ENCODE results near the gene MEGF8.

DNA sequence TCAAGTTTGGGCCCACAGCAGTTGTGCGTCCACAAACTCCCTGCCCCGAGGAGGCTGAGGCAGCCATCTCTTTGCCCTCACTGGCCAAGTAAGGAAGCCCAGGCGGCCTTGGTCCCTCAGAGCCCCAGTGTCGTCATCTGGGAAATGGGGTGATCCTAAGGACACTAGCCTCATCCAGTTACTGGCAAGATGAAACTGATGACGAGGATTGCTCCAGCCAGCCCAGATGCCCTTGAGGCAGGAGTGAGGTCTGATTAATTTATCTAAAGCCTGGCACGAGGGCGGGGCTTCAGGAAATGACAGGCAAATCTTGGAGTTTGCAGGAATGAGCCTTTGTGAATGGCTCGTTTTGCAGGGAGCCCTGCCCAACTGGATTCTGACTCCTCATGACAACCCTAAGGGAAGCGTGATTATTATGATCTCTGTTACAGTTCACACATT, 96.2 kb downstream of the MEGF8 start:
- TF ChIP-seq POLR2A (IDR thresholded peaks at IDR 0.05; ENCODE audit: insufficient read depth in 1 of 2, low read depth in 2 of 2, low read length in 2 of 2) (no peak), SP4 (CRISPR knock-in tag; IDR thresholded peaks at IDR 0.05) (no peak), ZMAT3 (CRISPR knock-in tag; conservative IDR thresholded peaks at IDR 0.05) (no peak), ATM (IDR thresholded peaks at IDR 0.05; ENCODE audit: borderline replicate concordance) (no peak), BCL6 (CRISPR knock-in tag; IDR thresholded peaks at IDR 0.05) (no peak), KLF9 (CRISPR knock-in tag; IDR thresholded peaks at IDR 0.05; ENCODE audit: low read depth) (no peak), CBX1 (IDR thresholded peaks at IDR 0.05; ENCODE audit: low read depth) (no peak), GABPA (IDR thresholded peaks at IDR 0.05; ENCODE audit: low read depth, low read length) (no peak), GABPA (CRISPR knock-in tag; IDR thresholded peaks at IDR 0.05; ENCODE audit: low read depth) (no peak), REST (IDR thresholded peaks at IDR 0.05; ENCODE audit: borderline replicate concordance in 1 of 2, low read depth in 1 of 2, low read length in 2 of 2) (no peak), HOXA3 (CRISPR knock-in tag; IDR thresholded peaks at IDR 0.05) (no peak), EP300 (IDR thresholded peaks at IDR 0.05; ENCODE audit: low read depth in 2 of 2, low read length in 2 of 2) (no peak), EP300 (CRISPR knock-in tag; IDR thresholded peaks at IDR 0.05; ENCODE audit: borderline replicate concordance) (no peak)
